Upper lobe of left lung (tissue), 4 donors: ENCODE measurements around the gene COL18A1.

ENCODE experiments used
- CTCF ChIP-seq, 6 experiments: fragments of 450-650 bp in 4 of 6; fragments of 200-600 bp in 2 of 6; sonication (generic) in 2 of 6; IDR thresholded peaks; one replicate each; pipeline ENCODE4 v1.5.1; 2016 to 2019; ENCODE audit warnings: antibody characterized with exemption in 6 of 6
- POLR2A ChIP-seq, 4 donors: fragments of 450-650 bp; IDR thresholded peaks; one replicate each; pipeline ENCODE4 v1.5.1; 2016 to 2017; ENCODE audit warnings: antibody characterized with exemption in 4 of 4, mild to moderate bottlenecking in 2 of 4
- POLR2AphosphoS5 ChIP-seq, 2 donors: sonication (generic); formaldehyde crosslinking; IDR thresholded peaks; one replicate each; pipeline ENCODE4 v1.5.1; 2017; ENCODE audit warnings: antibody characterized with exemption in 2 of 2

- TF ChIP-seq CTCF (IDR thresholded peaks at IDR 0.05) = no peak
- TF ChIP-seq POLR2AphosphoS5 (IDR thresholded peaks at IDR 0.05) = no peak
- TF ChIP-seq POLR2A (IDR thresholded peaks at IDR 0.05) = no peak
These were observed 84.7 kb downstream of the COL18A1 start for GRCh38 chr21:45489722-45489982.
